Measurements from ENCODE around the gene ATXN3L.
A peak's percentile ranks its signal among the peaks of the same experiment; 100 is the strongest.

ATXN3L gene

GRCh38 chrX:13319953-13320352 is at the start of gene ATXN3L:
Gene ATXN3L (minus strand): TSS chrX:13320053. CDS start chrX:13319934, 119 bp downstream.
- DNase-seq, result no peak

DNA sequence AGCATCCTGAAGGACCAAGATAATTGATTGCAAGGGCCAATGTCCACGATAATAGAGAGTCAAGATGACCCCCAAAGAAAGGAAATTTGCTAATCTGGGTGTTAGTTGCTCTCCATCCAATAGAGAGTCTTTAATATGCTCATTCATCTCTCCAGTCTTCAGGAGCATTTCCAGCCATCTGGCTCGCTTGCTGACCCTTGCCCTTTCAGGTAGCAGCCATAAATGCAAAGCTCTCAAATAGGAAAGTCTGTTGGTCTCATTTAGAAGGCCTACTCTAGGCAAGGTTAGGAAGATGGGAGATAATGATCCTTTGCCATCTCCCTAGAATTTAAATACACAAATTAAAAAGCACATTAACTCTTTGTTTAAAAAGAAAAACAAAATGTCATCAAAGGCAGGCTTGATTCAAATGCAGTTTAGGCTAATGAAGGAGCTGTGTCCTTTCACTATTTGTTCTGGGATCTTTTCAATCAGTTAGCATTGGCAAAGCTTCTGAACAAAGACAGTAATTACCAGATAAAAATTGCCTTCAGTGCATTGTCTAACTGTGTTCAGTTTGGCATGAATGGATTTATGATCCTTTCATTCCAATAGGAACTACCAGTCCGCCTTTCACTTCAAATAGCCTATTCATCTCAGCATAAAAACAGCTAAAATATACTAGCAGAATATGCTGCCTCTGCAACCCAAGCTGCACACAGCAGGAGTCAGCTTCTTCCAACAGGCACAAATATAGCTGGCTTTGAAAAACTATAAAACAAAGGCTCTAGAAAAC is 49.6 kb upstream of the ATXN3L start:
- peak; percentile 75 to 85 for DNase-seq

GRCh38 chrX:13367950-13368349 is 48.1 kb upstream of the ATXN3L start:
- no peak for DNase-seq

- DNase-seq, result no peak
These were observed 46.8 kb upstream of the ATXN3L start for GRCh38 chrX:13366698-13367097.

DNA sequence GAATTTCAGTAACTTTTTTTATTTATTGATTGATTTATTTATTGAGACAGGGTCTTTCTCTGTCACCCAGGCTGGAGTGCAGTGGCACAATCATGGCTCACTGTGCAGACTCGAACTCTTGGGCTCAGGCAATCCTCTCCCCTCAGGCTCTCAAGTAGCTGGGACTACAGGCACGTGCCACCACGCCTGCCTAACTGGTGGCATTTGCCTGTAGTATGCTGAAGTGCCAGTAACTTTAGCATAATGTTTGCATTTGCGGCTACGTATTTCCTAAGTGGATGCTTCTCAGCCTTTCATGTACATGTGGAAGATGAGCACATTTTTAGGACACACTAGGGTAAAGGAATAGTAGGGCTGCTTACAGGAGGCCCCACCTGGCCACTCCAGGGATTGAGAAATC is 45.3 kb upstream of the ATXN3L start:
- peak; percentile 12 to 20 for DNase-seq

- no peak for DNase-seq
These were observed 44.5 kb upstream of the ATXN3L start for GRCh38 chrX:13364230-13364857.

GRCh38 chrX:13360146-13360545 is 40.3 kb upstream of the ATXN3L start:
- peak in 1 of 2 experiments; percentile 45 for DNase-seq

DNA sequence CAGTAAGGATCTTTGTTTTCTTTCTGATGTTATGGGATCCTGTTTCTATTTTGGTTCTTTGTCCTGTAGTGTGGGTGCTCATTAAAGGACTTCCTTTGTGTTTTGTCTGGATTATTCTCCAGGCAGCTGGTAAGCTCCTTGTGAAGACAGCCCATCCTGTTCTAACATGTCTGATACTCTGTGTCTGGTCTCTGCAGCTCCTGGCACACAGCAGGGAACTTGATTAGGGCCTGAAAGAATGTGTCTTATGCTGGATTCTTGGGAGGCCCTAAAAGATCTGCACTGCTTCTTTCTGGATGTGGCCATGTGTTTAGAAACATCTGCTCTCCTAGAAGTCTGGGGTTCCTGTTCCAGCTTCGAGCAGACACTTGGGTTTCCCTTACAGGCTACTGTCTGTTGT is 38.1 kb upstream of the ATXN3L start:
- DNase-seq, result peak in 1 of 2 experiments; percentile 20

DNA sequence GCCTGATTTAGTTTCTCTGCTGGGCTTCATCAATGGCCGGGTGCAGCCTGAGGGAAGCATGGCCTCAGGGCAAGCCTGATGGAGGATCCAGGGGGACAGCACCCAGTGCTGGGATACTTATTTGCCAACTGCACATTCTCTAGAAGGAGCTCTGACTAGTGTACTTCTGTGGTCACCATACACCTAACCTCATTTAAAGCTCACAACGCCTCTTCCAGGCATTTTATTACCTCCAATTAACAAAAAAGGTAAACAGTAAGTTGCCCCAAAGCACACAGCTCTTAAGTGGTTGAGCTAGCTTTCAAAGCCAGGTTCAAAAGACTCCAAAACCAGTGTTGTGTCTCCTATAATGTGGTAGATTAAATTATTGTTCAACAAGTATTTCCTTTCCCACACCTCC is 26.8 kb upstream of the ATXN3L start:
- no peak for DNase-seq

DNA sequence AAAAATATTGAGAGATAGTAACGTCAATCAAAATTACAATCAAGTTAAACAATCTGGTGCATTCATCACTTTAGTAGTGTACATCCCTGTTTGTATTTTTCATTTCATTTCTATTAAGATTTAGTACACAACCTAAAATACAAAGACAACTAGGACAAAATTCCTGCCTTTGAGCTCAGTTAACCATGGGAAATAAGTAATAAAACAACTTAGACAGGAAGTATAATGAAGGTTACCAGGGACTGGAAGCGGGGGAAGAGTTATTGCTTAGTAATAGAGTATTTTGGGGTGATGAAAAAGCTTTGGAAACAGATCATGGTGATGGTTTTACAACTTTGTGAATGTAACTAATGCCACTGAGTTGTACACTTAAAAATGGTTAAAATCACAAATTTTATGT is 25.6 kb upstream of the ATXN3L start:
- no peak for DNase-seq

GRCh38 chrX:13345037-13345436 is 25.2 kb upstream of the ATXN3L start:
- no peak for DNase-seq

DNA sequence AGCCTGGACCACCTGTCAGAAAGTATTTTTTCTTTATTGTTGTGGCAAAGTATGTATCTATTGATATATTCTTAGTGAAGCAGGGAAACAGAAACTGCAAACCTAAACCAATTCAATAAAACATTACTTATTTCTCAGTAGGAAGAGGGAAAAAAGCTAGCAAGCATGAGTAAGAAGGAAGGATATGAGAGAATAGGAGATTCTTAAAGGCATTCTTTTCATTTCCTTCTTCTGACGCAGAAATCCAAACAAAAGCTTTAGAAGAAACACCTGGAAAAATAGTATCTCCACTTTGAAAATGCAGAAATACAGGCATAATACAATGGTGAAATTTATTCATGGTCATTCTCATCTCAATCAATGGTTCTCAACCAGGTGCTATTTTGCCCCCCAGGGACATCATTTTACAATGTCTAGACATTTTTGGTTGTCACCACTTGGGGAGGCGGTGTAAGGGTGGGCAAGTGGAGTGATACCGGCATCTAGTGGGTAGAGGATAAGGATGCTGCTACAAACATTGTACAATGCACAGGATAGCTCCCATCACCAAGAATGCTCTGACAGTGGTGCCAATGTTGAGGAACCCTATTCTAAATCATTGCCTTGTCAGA is 21.7 kb upstream of the ATXN3L start:
- DNase-seq, result no peak

GRCh38 chrX:13340182-13340791 is 20.4 kb upstream of the ATXN3L start:
- DNase-seq, result peak in 1 of 2 experiments; percentile 5

GRCh38 chrX:13339607-13340006 is 19.8 kb upstream of the ATXN3L start:
- DNase-seq, result no peak

DNA sequence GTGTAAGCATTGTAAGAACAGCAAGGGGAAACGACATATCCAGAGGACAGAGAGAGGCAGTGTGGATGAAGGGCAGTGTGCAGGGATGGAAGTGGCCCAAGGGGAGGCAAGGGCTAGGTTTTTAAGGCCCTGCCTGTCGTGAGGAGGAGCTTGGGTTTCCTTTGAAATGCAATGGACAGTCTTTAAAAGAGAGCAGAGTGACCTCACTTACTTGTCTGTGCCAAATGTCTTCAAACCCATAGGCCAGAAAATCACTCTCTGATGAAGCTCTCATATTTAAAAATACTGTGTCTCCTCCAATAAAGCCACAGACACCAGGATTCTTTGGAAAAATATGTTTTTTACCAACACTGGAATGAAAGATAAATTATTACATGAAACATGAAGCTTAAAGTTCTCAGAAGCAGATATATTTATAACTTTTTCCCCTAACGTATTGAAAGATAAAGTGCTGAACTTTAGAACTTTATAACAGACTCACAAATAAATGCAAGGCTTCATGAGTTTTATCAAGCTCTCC is 19.2 kb upstream of the ATXN3L start:
- no peak for DNase-seq

DNA sequence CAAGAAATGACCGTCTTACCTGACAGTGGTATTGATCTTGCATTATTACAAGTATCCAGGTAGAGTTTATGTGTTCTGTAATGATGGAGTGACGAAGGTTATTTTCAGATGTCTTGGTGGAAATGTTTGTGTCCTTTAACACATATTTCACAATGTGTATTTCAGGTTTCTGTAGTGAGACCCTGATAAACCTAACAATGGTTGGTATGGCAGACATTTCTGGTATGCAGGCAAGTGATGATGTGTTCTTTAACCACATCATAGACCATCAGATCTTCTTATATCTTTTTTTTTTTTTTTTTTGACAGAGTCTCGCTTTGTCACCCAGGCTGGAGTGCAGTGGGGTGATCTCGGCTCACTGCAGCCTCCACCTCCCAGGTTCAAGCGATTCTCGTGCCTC is 14.6 kb upstream of the ATXN3L start:
- no peak for DNase-seq

GRCh38 chrX:13330446-13330845 is 10.6 kb upstream of the ATXN3L start:
- DNase-seq, result no peak

- DNase-seq, result no peak
These were observed 7.8 kb upstream of the ATXN3L start for GRCh38 chrX:13327666-13328065.

DNA sequence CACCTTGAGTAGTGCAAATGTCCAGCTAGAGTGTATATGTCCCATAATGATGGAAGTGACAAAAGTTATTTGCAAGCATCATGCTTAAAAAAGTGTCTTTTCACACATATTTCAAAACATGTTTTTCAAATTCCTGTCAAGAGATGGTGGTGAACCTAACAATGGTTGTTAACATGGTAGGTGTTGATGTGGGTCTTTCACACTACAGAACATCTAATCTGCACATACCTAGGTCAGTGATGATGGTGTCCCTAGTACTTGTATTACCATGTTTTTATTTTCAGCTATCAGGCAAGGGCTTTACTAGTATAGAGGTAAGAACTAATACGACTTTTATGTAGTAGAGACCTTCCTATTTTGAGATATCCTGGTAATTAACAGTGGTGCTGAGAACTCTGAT is 3.4 kb upstream of the ATXN3L start:
- no peak for DNase-seq

- no peak for DNase-seq
These were observed 2.5 kb downstream of the ATXN3L start for GRCh38 chrX:13317366-13317765.

GRCh38 chrX:13311560-13311959 is 8.3 kb downstream of the ATXN3L start:
- DNase-seq, result no peak

DNA sequence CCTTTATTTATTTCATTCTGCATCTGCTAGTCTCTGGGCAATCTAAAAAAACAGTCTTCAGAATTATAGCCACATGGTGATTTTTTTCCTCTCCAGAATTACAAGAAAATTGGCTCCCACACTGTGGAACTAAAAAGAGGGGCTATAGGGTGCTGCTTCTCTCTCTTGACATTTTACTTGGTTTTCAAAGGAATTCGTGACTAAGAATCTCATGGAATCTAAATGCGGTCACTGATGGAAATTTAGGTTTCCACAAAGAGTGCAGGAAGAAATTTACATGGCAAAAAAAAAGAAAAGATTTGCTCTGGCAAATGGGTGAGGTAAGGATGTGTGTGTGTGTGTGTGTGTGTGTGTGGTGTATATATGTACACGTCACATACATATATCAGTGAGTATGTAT is 10.2 kb downstream of the ATXN3L start:
- no peak for DNase-seq

- DNase-seq, result no peak
These were observed 12.8 kb downstream of the ATXN3L start for GRCh38 chrX:13307041-13307440.

- no peak for DNase-seq
These were observed 14.7 kb downstream of the ATXN3L start for GRCh38 chrX:13305108-13305507.

Measured in NCI-H526 (cell line).